Hepatocyte (in vitro differentiated cells): ENCODE data around the gene SHBG. TPM values are rescaled to one million over a fixed set of nuclear protein-coding genes. Genes with fewer than 3 reads are reported as not detected.
A peak's percentile ranks its signal among the peaks of the same experiment; 100 is the strongest.

Experiments used
- DNase-seq: peaks from one replicate; pipeline ENCODE4 v3.0.0-alpha.2; 2016; ENCODE audit warnings: low spot score
- H2AFZ ChIP-seq: fragments of 200-600 bp; sonication (generic); 2 replicates; pipeline ENCODE4 v1.6.0; 2016; ENCODE audit warnings: antibody characterized with exemption, mild to moderate bottlenecking
- H3K27ac ChIP-seq: fragments of 200-600 bp; sonication (generic); 2 replicates; pipeline ENCODE4 v1.5.1; 2016; ENCODE audit warnings: mild to moderate bottlenecking
- H3K27me3 ChIP-seq: fragments of 200-600 bp; sonication (generic); 2 replicates; pipeline ENCODE4 v1.6.1; 2016
- H3K36me3 ChIP-seq: fragments of 200-600 bp; sonication (generic); replicated peaks from 2 replicates; pipeline ENCODE4 v1.5.1; 2016; ENCODE audit warnings: low read depth; ENCODE audit not compliant: insufficient read depth
- H3K4me1 ChIP-seq: fragments of 200-600 bp; sonication (generic); 2 replicates; pipeline ENCODE4 v1.5.1; 2016; ENCODE audit warnings: mild to moderate bottlenecking, moderate library complexity; ENCODE audit not compliant: insufficient read depth
- H3K4me2 ChIP-seq: fragments of 200-600 bp; sonication (generic); 2 replicates; pipeline ENCODE4 v1.6.0; 2016
- H3K4me3 ChIP-seq: fragments of 200-600 bp; sonication (generic); 2 replicates; pipeline ENCODE4 v1.5.1; 2016; ENCODE audit warnings: mild to moderate bottlenecking
- H3K79me2 ChIP-seq: fragments of 200-600 bp; sonication (generic); 2 replicates; pipeline ENCODE4 v1.6.0; 2017; ENCODE audit warnings: mild to moderate bottlenecking
- H3K9me2 ChIP-seq: fragments of 200-600 bp; sonication (generic); replicated peaks from 2 replicates; pipeline ENCODE4 v1.6.0; 2017; ENCODE audit warnings: mild to moderate bottlenecking; ENCODE audit not compliant: insufficient read depth
- H3K9me3 ChIP-seq: fragments of 200-600 bp; sonication (generic); 2 replicates; pipeline ENCODE4 v1.5.1; 2016; ENCODE audit warnings: low read depth, mild to moderate bottlenecking
- H4K20me1 ChIP-seq: fragments of 200-600 bp; sonication (generic); 2 replicates; pipeline ENCODE4 v1.6.0; 2016; ENCODE audit warnings: mild to moderate bottlenecking; ENCODE audit not compliant: insufficient read depth, poor library complexity, severe bottlenecking
- CTCF ChIP-seq: fragments of 200-600 bp; sonication (generic); IDR thresholded peaks from 2 replicates; pipeline ENCODE4 v1.5.1; 2016; ENCODE audit warnings: antibody characterized with exemption, mild to moderate bottlenecking; ENCODE audit not compliant: poor library complexity
- EZH2 ChIP-seq: fragments of 200-600 bp; sonication (generic); IDR thresholded peaks from 2 replicates; pipeline ENCODE4 v1.6.1; 2016; ENCODE audit warnings: antibody characterized with exemption, mild to moderate bottlenecking, borderline replicate concordance
- EZH2phosphoT487 ChIP-seq: fragments of 200-600 bp; sonication (generic); IDR thresholded peaks from one replicate; pipeline ENCODE4 v1.6.1; 2018; ENCODE audit warnings: antibody characterized with exemption, mild to moderate bottlenecking, low read depth, moderate library complexity; ENCODE audit not compliant: unreplicated experiment, severe bottlenecking
- WGBS: methylation state at CpG from one replicate; pipeline ENCODE4 v1.1.6; 2016; ENCODE audit warnings: low lambda C conversion rate; ENCODE audit errors: missing lambda C conversion rate; 5-methylcytosine and 5-hydroxymethylcytosine counted together
- polyA plus RNA-seq: library from polyadenylated mRNA; unstranded; fragments of >200 nt; fragmentation: Nextera tagmentation; extraction: Ambion mirVana; gene quantifications from 2 replicates; pipeline ENCODE4 v1.2.1, GENCODE V29; 2016
- total RNA-seq: library from RNA; depleted of rRNA; stranded (reverse); fragments of >200 nt; gene quantifications from 2 replicates; pipeline ENCODE4 v1.2.3, GENCODE V29; 2014

Gene SHBG
- total and polyA plus RNA-seq, 2 experiments from 2014 or later, result 5.3 to 9.0 TPM

DNA sequence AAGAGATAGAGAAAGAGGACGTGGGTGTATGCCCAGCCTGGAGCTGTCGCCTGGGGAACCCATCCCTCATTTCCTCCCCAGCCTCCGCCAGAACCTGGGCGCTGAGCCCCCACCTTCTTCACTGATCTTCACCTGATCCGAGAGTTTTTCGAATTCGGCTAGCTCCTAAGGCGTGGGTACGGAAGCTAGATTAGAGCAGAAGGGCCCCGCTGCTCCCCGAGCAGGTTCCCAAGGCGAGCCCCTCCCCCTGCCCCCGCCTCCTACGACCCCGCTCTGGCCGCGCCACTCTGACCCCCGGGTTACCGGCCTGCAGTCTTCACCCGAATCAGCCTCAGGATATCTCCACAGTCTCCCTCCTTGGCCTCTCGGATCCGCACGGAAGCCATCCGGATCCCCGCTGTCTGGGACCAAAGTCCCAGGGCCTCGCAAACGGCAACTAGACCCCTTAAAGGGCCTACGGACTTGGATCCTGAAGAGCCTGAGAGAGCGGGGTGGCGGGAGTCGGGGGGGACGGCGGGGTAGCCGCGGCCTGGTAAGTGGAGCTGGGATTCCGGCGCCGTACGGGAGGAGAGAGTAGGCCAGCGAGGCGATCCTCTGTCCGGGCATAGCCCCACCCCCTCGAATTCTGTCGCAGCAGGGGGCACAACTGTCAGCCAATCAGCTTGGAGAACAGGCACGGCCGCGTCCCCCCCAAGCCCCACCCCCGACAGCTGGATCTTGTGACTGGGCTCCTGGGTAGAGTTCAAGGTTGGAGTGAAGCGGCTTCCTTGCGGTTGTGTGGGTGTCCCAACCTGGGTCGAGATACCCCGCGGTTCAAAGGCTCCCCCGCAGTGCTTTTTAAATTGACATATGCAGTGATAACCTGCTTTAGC lies 2.4 kb upstream of the SHBG start, which contains the start of gene SAT2:
Gene SAT2, minus strand, starts transcription at position 572 of the 872 bp plus-strand sequence. Its CDS starts 186 bp downstream, at position 386.
- WGBS, result 2% methylated on average over 35 of the region's 54 CpGs
- H3K79me2 ChIP-seq, result peaks cover 24% of the 10 kb centered on the region
- H3K9me2 ChIP-seq, result no peaks in the 10 kb centered on the region
- H3K4me1 ChIP-seq, result peaks cover 19% of the 10 kb centered on the region
- H4K20me1 ChIP-seq, result no peaks in the 10 kb centered on the region
- peak; percentile 96 for DNase-seq
- TF ChIP-seq EZH2 (no peak), EZH2phosphoT487 (no peak), CTCF (no peak)
- peak within 1 kb of the TSS; percentile 71 for H3K4me3 ChIP-seq
- H3K4me2 ChIP-seq, result peak within 1 kb of the TSS; percentile 96
- no peaks in the 10 kb centered on the region for H3K36me3 ChIP-seq
- peak within 1 kb of the TSS; percentile 70 for H2AFZ ChIP-seq
- H3K27ac ChIP-seq, result peak within 1 kb of the TSS; percentile 99
- no peaks in the 10 kb centered on the region for H3K27me3 ChIP-seq
- H3K9me3 ChIP-seq, result no peaks in the 10 kb centered on the region

DNA sequence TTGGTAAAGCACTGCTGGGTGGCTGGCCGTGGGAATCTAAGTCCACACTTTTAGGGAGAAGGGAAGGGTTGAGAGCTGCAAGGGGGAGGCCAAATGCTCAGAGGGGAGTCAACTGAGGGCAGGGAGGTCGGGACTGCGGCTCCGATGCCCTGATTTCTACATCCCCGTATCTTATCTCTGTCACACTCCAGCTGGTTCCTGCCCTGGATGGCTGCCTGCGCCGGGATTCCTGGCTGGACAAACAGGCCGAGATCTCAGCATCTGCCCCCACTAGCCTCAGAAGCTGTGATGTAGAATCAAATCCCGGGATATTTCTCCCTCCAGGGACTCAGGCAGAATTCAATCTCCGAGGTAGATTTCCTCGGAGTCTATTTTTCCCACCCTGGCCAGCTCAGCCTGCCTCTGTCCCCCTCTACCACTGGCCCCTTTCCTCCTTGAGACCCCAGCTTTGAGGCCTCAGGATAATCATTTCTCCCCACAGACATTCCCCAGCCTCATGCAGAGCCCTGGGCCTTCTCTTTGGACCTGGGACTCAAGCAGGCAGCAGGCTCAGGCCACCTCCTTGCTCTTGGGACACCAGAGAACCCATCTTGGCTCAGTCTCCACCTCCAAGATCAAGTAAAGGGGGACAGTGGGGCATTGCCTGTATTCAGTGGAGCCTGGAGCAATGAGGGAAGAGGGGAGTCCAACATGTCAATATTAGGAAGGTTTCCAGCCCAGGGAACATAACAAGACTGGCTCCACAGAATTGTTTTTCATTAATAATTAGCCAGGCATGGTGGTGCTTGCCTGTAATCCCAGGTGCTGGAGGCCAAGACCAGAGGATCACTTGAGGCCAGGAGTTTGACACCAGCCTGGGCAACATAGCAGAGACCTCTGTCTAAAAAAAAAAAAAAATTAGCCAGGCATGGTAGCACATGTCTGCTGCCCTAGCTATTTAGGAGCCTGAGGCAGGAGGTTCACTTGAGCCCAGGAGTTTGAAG lies 1.8 kb downstream of the SHBG start:
- H3K4me2 ChIP-seq, result no peak overlapping the region
- no peaks in the 10 kb centered on the region for H3K27me3 ChIP-seq
- H3K9me3 ChIP-seq, result no peaks in the 10 kb centered on the region
- no peak overlapping the region for H3K27ac ChIP-seq
- H2AFZ ChIP-seq, result no peak overlapping the region
- H4K20me1 ChIP-seq, result no peaks in the 10 kb centered on the region
- H3K4me1 ChIP-seq, result peaks cover 8% of the 10 kb centered on the region
- no peak overlapping the region for H3K4me3 ChIP-seq
- peaks cover 6% of the 10 kb centered on the region for H3K79me2 ChIP-seq
- TF ChIP-seq EZH2 (no peak), CTCF (no peak), EZH2phosphoT487 (no peak)
- no peak for DNase-seq
- H3K9me2 ChIP-seq, result no peaks in the 10 kb centered on the region
- H3K36me3 ChIP-seq, result no peaks in the 10 kb centered on the region
- 62% methylated on average over 11 of the region's 11 CpGs for WGBS

DNA sequence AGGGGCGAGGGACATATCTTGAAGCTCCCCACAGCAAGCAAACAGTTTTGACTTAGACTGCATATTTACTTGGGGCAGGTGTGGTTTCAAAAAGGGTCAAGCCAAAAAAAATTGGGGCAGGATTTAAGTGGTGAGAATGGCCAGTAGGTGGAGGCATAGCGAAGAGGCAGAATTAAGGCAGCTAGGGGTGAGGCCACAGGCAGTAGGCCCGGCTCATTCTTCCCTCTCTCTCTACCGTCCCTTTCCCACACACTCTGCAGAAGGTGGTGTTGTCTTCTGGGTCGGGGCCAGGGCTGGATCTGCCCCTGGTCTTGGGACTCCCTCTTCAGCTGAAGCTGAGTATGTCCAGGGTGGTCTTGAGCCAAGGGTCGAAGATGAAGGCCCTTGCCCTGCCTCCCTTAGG lies 2.6 kb downstream of the SHBG start:
- H3K27me3 ChIP-seq, result no peaks in the 10 kb centered on the region

More for the DNA sequence above, 2.6 kb downstream of the SHBG start:
- Histone ChIP-seq H4K20me1 (no peaks in the 10 kb centered on the region), H3K36me3 (no peaks in the 10 kb centered on the region), H3K27ac (no peak overlapping the region), H3K9me3 (no peaks in the 10 kb centered on the region), H3K4me1 (peaks cover 7% of the 10 kb centered on the region), H3K9me2 (no peaks in the 10 kb centered on the region), H3K4me2 (no peak overlapping the region), H3K79me2 (no peaks in the 10 kb centered on the region), H3K4me3 (no peak overlapping the region), H2AFZ (no peak overlapping the region)
- TF ChIP-seq CTCF, result peak; percentile 34
- no peak for TF ChIP-seq EZH2
- DNase-seq, result no peak
- 44% methylated on average over 6 of the region's 6 CpGs for WGBS
